ENCODE results near the gene FAT2.

The FAT2 gene

GRCh38 chr5:151549713-151550112 lies 41.4 kb downstream of the FAT2 start:
- TF ChIP-seq CTCF (IDR thresholded peaks at IDR 0.05; ENCODE audit: insufficient read depth, low read length, poor library complexity, severe bottlenecking), result no peak
- no peaks in the 10 kb centered on the region for H3K36me3 ChIP-seq (ENCODE audit: control insufficient read depth, insufficient read depth, low read length)
- H3K27me3 ChIP-seq (replicated peaks; ENCODE audit: control insufficient read depth, insufficient read depth, low read length), result no peaks in the 10 kb centered on the region
- no peak overlapping the region for H3K4me3 ChIP-seq (replicated peaks; ENCODE audit: low read depth, low read length)
- DNase-seq (ENCODE audit: extremely low read depth, insufficient read length), result no peak

- no peak overlapping the region for H3K4me3 ChIP-seq (replicated peaks; ENCODE audit: low read depth, low read length)
- DNase-seq (ENCODE audit: extremely low read depth, insufficient read length), result no peak
- H3K27me3 ChIP-seq (replicated peaks; ENCODE audit: control insufficient read depth, insufficient read depth, low read length), result no peaks in the 10 kb centered on the region
- TF ChIP-seq CTCF (IDR thresholded peaks at IDR 0.05; ENCODE audit: insufficient read depth, low read length, poor library complexity, severe bottlenecking), result no peak
- no peaks in the 10 kb centered on the region for H3K36me3 ChIP-seq (ENCODE audit: control insufficient read depth, insufficient read depth, low read length)
Measured at GRCh38 chr5:151547364-151547763, 43.8 kb downstream of the FAT2 start.

- H3K36me3 ChIP-seq (ENCODE audit: control insufficient read depth, insufficient read depth, low read length), result no peaks in the 10 kb centered on the region
- H3K27me3 ChIP-seq (replicated peaks; ENCODE audit: control insufficient read depth, insufficient read depth, low read length), result no peaks in the 10 kb centered on the region; the same call in none of the 2 replicates
- DNase-seq (ENCODE audit: extremely low read depth, insufficient read length), result no peak
- TF ChIP-seq CTCF (IDR thresholded peaks at IDR 0.05; ENCODE audit: insufficient read depth, low read length, poor library complexity, severe bottlenecking), result no peak
- no peak overlapping the region for H3K4me3 ChIP-seq (replicated peaks; ENCODE audit: low read depth, low read length)
Measured at GRCh38 chr5:151541571-151541970, 49.6 kb downstream of the FAT2 start.
